GM15510 (cell line): Measurements from ENCODE around the gene MAGEF1.

ENCODE experiments used
- POLR2A ChIP-seq: IDR thresholded peaks from 3 replicates; pipeline ENCODE4 v1.6.1; 2011; ENCODE audit warnings: borderline replicate concordance; ENCODE audit not compliant: insufficient read length; ENCODE audit errors: extremely low read depth

Gene MAGEF1

DNA sequence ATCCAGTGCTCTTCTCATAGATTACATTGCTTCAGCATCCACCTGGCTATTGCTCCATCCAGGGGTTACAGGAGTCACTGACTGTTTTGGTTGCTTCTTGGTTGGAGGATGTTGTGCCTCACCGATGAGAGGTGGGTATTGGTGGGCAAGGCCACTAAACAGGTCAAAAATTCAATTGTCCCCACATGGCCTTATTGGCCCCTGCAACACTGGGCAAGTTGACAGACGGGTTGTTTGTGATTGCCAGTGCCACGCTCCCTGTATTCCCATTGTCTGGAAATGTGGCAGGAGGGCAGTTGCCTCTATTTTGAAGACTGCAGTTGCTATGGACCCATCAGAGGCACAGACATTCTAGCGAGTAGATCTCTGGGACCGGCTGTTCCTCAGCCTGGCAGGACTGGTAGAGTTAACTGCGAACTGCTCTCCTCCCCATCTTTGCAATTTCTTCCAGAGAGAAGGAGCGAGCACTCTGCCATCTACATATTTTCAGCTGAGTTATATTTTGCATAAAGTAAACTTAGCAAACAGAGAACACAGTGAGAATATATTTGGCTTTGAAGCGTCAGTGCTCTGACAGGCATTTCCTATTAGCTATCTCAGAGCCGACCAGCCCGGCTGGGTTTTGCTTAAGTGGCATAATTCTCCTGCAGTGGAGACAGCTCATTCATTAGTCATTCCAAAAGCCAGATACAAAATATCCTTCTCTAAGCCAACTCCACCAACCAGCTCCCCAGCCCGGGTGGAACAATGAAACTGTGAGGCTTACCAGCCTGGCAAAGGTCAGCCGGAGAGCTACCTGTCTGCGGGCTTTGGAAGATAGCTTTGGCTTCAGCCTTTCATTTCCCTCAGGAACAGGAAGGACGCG, 26.0 kb upstream of the MAGEF1 start:
- no peak for TF ChIP-seq POLR2A

DNA sequence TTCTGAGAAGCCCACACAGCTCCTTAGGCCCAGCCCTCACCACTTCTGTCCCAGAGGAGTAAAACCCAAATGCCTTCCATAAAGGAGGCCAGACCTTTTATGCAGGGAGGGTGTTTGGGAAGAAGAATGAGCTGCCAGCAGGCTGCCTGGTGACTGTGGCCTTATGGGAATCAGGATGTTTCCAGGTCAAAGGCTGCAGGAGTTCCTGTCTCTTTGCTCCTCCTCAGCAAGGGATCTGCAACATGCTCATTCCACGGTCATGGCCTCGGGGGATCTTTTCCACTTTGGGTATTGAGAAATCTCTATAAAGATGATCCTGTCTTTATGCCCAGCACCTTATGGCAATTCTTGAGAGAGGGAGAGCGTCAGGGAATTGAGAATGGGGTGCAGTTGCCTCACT, 25.2 kb upstream of the MAGEF1 start:
- no peak for TF ChIP-seq POLR2A

DNA sequence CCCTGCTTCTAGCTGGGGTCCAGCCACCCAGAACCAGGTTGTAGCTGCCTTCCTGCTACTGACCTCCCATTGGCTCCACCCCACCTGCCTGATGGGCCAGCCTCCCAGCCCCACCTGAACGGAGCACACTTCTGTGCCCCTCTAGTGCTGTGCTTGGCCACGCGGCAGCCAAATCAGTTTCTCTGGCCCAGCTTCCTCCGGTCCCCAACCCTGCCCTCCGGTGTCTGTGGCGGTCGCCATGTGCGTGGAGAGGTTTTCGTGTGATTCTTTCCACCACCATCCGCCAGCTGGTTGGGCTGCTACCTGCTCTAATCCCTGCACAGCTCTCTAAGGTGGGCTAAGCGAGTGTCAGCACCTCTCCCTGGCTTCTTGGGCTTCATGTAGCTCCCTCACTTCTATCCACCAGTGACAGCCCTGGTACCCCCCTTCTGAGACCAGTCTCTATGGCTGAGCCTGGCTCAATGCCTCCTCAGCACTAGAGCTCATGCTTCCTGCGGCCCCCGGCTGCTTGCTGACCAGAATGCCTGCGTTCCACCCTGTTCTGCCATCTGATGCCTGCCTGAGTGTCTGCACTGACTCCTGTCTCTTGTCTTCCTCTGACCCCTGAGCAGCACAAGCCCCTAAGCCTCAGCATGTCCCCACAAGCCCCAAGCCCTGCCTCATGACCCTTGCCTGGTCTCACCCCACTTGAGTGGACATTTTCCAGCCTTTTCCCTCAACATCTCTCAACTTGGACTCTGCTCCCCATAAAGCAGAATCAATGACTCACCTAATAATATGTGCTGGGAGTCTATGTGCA, 23.2 kb upstream of the MAGEF1 start:
- TF ChIP-seq POLR2A: no peak

DNA sequence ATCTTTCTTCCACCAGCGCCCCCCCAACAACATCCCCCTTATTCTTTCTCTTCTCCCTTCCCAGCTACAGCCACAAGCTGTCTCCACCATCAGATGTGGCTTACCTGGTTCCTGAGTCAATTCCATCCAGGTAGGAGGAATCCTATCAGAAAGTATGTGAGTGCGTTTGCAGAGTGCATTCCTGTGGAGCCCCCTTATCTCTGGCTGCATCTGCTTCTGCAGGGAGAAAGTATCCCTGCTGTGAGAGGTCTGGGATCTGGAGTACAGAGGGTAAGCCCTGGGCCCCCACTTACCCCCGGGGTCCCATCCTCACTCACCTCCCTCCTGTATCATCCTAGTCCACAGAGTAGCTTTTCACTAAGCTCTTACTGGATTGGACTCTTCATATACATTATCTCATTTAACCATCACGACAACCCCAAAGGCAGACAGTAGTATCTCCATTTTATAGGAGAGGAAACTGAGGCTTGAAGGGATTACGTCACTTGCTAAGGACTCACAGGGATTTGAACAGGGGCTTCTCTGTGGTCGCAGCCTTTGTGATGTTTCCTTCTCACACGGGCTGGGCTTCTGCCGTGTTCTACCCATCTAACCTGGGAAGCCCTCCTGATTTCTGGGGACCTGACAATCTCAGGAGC, 22.2 kb upstream of the MAGEF1 start:
- no peak for TF ChIP-seq POLR2A

DNA sequence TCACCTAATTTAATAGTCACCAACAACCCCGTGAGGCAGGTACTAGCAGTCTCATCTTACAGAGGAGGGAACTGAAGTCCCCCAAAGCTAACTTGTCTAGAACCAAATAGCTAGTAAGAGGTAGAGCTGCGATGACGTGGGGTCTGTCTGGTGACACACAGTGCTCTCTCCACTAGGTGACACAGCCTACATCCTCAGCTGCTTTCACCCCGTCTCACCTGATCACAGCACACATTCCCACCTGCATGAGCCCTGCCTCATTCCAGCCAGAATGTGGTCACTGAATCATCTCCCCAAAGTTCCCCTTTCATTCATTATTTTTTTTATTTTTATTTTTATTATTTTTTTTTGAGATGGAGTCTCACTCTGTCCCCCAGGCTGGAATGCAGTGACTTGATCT, 21.3 kb upstream of the MAGEF1 start:
- no peak for TF ChIP-seq POLR2A

DNA sequence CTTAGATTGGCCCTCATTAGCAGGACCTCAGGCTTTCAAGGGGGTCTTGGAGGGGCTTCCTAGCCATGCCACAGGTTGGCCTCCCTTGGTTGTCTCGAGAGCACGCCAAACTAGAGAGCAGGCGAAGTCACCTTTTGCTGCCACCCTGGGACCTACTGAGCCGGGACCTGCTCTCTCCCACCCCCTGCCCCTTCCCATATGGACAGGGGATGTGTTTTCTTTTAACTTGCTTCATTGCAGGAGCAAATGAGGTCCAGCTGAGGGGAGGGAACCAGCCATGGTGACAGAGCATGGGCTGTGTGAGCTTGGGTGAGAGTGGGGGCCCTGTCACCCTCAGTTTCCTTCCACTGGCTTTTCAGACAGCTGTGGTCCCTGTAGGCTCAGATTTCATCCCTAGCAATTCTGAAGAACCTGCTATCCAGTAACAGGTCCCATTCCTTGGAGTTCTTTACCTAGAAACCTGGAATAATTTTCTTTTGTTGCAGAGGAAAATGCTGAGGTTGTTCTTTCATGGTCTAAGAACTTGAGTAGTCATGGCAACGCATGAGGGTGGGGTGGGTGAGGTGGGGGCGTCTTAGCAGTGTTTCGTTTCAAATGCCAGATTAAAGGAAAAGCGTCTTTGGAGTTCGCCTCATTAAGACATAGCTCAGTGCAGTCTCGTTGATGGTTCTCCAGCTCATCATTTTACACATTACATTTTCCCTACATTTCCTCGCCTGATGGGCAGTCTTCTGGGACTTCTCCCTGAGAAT, 20.1 kb upstream of the MAGEF1 start:
- TF ChIP-seq POLR2A: no peak

DNA sequence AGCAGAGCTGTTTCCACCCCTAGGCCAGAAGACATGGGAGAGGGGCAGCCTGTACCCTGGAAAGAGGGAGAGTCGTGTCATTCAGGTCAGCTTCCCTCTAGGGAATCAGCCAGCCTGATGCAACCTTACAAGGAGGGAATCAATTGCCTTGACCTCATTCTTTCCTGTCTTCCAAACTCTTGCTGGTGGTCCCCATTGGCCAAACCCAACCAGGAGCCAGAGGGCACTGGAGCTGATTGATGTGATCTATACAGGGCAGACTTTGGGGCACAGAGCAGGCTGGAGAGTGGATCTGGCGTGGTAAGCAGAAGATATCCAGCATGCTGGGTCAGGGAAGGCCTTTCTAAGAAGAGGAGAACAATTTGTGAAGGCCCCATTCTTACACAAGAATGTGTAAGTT, 19.1 kb upstream of the MAGEF1 start:
- TF ChIP-seq POLR2A: no peak

DNA sequence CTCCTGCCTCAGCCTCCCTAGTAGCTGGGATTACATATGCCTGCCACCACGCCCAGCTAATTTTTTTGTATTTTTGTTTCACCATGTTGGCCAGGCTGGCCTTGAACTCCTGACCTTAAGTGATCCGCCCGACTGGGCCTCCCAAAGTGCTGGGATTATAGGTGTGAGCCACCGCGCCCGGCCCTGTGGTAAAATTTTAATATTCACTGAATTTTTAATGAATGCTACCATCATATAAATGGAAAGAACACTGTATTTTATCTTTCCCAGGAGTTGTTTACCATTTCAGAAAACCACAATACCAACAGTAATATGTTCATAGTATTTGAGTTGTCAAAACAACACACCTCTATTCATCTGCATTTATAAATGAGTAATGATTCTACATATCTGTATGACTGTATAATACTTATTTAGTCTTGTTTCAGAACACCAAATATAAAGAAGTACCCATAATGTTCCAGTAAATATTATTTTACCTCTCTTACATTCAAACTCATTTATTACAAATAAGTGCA, 16.2 kb upstream of the MAGEF1 start:
- TF ChIP-seq POLR2A: no peak

DNA sequence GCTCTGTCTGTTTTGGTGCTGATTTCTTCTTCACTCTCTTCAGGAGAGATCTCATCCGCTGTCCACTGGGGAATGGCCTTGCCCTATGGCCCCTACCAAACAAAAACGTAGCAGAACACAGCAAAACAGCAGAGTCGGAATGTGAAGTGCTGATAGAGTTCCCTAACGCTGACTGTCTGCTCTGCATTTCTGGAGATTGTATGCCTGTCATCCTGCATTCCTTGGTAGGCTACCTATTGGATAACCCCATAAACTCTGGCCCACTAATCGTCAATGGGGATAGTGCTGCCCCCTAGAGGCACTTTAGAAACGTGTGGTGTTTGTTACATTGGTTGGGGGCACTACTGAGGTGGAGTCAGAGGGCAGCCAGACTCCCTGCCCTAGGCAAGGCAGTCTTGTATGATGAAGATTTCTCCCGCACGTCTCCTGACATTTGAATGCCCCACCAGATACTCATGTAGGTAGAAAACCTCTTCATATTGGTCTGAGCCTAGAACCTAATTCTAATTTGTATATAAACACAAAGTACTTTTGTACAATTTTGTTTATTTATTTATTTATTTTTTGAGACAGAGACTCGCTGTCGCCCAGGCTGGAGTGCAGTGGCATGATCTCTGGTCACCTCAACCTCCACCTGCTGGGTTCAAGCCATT, 15.6 kb upstream of the MAGEF1 start:
- no peak for TF ChIP-seq POLR2A

DNA sequence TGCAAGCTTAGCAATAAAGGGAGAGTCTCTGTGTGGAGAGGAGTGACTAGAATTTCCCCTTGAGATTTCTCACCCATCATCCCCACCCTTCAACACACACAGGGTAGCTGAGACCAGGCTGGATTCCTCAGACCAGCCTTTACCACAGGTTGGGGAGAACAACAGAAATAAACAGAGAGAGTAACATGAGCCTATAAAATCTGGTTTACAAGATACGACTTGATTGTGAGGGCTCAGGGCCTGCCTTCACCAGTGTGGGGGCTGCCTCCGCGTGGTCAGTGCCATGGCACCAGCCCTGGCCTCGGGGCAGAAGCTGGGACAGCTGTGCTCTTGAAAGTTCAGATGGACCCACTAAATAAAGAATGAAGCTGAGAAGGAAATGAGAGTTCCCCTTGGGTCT, 14.6 kb upstream of the MAGEF1 start:
- no peak for TF ChIP-seq POLR2A

DNA sequence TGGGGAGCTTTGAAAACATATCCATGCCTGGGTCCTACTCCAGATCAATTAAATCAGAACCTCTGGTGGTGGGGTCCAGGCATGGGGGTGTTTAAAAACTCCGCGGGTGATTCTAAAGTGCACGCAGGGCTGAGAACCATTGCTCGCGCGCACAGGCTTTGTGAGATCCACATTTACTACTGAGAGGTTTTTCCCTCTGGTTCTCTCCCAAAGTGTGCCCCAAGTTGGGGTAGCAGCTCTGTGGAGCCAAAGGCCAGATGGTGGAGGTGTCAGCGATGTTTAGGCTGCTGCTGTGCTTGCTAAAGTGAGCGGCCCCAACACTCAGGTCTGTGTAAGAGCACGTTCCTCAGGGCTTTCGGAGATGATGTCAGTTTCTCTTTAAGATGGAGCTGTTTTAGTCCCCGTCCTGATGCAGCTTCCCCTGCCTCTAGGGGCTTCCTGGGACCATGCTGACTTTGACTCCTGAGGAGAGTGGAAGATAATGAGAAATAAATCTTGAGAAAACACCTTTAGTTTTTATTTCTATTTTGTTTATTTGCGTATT, 13.4 kb upstream of the MAGEF1 start:
- TF ChIP-seq POLR2A: no peak

DNA sequence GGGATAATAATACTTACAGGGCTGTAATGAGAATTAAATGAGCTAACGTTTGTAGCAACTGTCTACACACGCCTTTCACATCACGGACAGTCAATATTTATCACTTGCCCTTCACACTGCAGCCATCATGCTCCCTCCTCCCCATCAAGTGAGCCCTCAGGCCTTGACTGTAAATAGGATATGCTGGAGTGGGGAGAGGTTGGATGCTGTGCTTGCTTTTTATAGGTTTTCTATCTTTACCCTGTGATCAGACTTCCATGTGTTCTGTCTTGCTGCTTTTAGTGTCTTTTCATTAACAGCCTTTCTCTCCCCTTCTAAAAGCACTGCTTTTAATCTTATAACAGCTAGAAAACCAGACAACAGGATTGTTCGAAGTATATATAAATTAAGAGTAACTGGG, 12.8 kb upstream of the MAGEF1 start:
- TF ChIP-seq POLR2A: no peak

DNA sequence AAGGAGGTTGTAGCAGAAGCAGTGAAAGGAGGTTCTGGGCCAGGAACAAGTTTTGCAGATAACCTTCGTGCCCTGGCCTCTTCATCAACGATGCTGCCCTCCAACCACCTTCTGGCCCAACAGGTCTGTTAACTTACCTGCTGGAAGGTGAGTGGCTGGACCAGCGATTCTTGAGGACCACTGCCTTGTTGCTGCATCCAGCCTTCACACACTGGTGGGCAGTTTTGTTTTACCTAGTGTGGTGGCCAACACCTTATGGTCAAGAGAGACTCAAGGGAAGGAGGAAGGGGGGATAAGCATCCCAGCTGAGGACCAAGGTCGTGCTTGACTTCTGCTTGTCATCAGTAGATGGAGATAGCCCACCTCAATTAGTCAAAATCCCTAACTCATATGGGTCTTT, 7.8 kb upstream of the MAGEF1 start:
- TF ChIP-seq POLR2A: no peak

DNA sequence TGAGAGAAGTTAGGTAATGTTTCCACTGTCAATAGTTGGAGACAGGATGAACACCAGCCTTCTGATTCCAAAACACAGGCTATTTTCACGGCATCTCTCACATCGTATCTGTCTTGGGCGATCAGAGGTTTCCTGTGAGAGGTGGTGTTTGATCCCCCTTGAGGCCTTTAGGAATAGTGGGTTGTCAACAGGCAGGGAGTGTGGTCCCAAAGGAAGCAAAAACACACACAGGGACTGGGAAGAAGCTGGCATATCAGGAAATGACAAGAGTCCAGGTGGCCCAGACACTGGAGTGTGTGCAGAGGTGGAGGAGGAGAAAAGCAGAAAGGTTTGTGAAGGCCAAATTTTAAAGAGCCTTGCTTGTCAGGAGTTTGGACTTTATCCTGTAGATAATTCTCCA, 6.6 kb upstream of the MAGEF1 start:
- TF ChIP-seq POLR2A: no peak
